H1 (cell line): ENCODE data around the gene SERTAD2. TPM values are rescaled to one million over a fixed set of nuclear protein-coding genes. Genes with fewer than 3 reads are reported as not detected.

ENCODE experiments used
- CTCF ChIA-PET: fragments of 300-600 bp; sonication (Branson Sonifier 250); formaldehyde crosslinking; loops from one replicate; lab custom pipeline; 2021; ENCODE audit not compliant: partially characterized antibody; lab: Charles Lee
- POLR2A ChIA-PET: fragments of 300-600 bp; sonication (Branson Sonifier 250); formaldehyde crosslinking; loops from one replicate; lab custom pipeline; 2021; ENCODE audit warnings: inconsistent platforms; ENCODE audit not compliant: partially characterized antibody; lab: Charles Lee
- DNase-seq, 2 experiments: peaks; one replicate each; pipeline versions ENCODE4 v3.0.0 to v3.0.0-alpha.2; 2010 to 2022; ENCODE audit warnings: low spot score in 2 of 2, low read depth in 1 of 2, mixed read lengths in 1 of 2
- FAIRE-seq: peaks from 2 replicates; lab custom pipeline; 2011; peaks lifted over from hg19 to GRCh38; lab: Jason Lieb, UNC
- H2AFZ ChIP-seq: 2 replicates; pipeline ENCODE4 v1.8.1; 2012; ENCODE audit warnings: low read length, inconsistent platforms
- H2AK5ac ChIP-seq: 2 replicates; pipeline ENCODE4 v1.6.1; 2013; ENCODE audit warnings: low read depth, low read length
- H2BK120ac ChIP-seq: replicated peaks from 2 replicates; pipeline ENCODE3; 2013; ENCODE audit warnings: low read depth, low read length, inconsistent platforms
- H2BK12ac ChIP-seq: 2 replicates; pipeline ENCODE4 v1.6.1; 2013; ENCODE audit warnings: low read depth, low read length
- H2BK15ac ChIP-seq: 2 replicates; pipeline ENCODE4 v1.6.1; 2013; ENCODE audit warnings: low read length
- H2BK20ac ChIP-seq: 2 replicates; pipeline ENCODE4 v1.6.1; 2013; ENCODE audit warnings: low read length
- H2BK5ac ChIP-seq: 2 replicates; pipeline ENCODE4 v1.6.1; 2013; ENCODE audit warnings: low read depth, low read length
- H3K14ac ChIP-seq: 2 replicates; pipeline ENCODE4 v1.6.1; 2013; ENCODE audit warnings: inconsistent platforms; ENCODE audit not compliant: insufficient read length
- H3K18ac ChIP-seq: 2 replicates; pipeline ENCODE4 v1.6.1; 2013; ENCODE audit warnings: low read length; ENCODE audit errors: extremely low read depth
- H3K23ac ChIP-seq: 2 replicates; pipeline ENCODE4 v1.6.1; 2013; ENCODE audit warnings: inconsistent platforms; ENCODE audit not compliant: insufficient read length
- H3K23me2 ChIP-seq: 2 replicates; pipeline ENCODE4 v1.6.1; 2013; ENCODE audit warnings: low read depth, low read length
- H3K27ac ChIP-seq: 2 replicates; pipeline ENCODE4 v1.6.1; 2011; ENCODE audit warnings: low read depth, low read length, inconsistent platforms
- H3K27me3 ChIP-seq, 4 experiments: replicated peaks in 1 of 4; 1 replicate in 1 of 4; 2 replicates in 3 of 4; pipeline versions ENCODE4 v1.6.1 to v1.8.1; 2011 to 2013; ENCODE audit warnings: low read length in 3 of 4, mild to moderate bottlenecking in 3 of 4, inconsistent platforms in 2 of 4, mixed read lengths in 2 of 4, moderate library complexity in 1 of 4; ENCODE audit not compliant: control insufficient read depth in 3 of 4, insufficient read depth in 3 of 4; ENCODE audit errors: extremely low read depth in 1 of 4
- H3K36me3 ChIP-seq, 4 experiments: 2 replicates each; pipeline versions ENCODE4 v1.6.1 to v1.8.1; 2011 to 2013; ENCODE audit warnings: mild to moderate bottlenecking in 4 of 4, low read length in 3 of 4, moderate library complexity in 2 of 4, control low read depth in 1 of 4, inconsistent platforms in 1 of 4; ENCODE audit not compliant: insufficient read depth in 4 of 4, control insufficient read depth in 2 of 4
- H3K4ac ChIP-seq: replicated peaks from 2 replicates; pipeline ENCODE3; 2013; ENCODE audit warnings: low read length, low read depth, mixed read lengths, inconsistent platforms; ENCODE audit not compliant: insufficient read length
- H3K4me1 ChIP-seq, 4 experiments: replicated peaks in 1 of 4; 1 replicate in 1 of 4; 2 replicates in 3 of 4; pipeline versions ENCODE4 v1.6.1 to v1.8.1; 2011 to 2013; ENCODE audit warnings: low read length in 3 of 4, inconsistent platforms in 2 of 4, mixed read lengths in 1 of 4; ENCODE audit not compliant: insufficient read depth in 4 of 4, control insufficient read depth in 3 of 4
- H3K4me2 ChIP-seq, 2 experiments: 2 replicates each; pipeline versions ENCODE4 v1.6.1 to v1.8.1; 2011 to 2013; ENCODE audit warnings: low read depth in 2 of 2, low read length in 2 of 2, control low read depth in 1 of 2, inconsistent platforms in 1 of 2, mild to moderate bottlenecking in 1 of 2; ENCODE audit not compliant: insufficient read depth in 1 of 2
- H3K4me3 ChIP-seq, 4 experiments: fragments of 200-600, 300-600 bp in 1 of 4; sonication (generic), shearing (Covaris generic), sonication (Bioruptor Twin) in 1 of 4; 2 replicates each; pipeline versions ENCODE4 v1.5.1 to v1.8.1; 2011 to 2016; ENCODE audit warnings: low read length in 4 of 4, low read depth in 3 of 4, control low read depth in 2 of 4, inconsistent platforms in 2 of 4, mild to moderate bottlenecking in 2 of 4, mixed read lengths in 1 of 4, moderate library complexity in 1 of 4; ENCODE audit not compliant: insufficient read depth in 2 of 4; ENCODE audit errors: extremely low read depth in 1 of 4
- H3K56ac ChIP-seq: replicated peaks from 2 replicates; pipeline ENCODE3; 2013; ENCODE audit warnings: low read depth, mild to moderate bottlenecking, mixed read lengths, low read length, inconsistent platforms; ENCODE audit not compliant: insufficient read length
- H3K79me1 ChIP-seq: 2 replicates; pipeline ENCODE4 v1.6.1; 2013; ENCODE audit warnings: low read depth, low read length, control low read depth
- H3K79me2 ChIP-seq, 2 experiments: 2 replicates each; pipeline versions ENCODE4 v1.6.1 to v1.8.1; 2012 to 2013; ENCODE audit warnings: low read length in 2 of 2, mild to moderate bottlenecking in 2 of 2, inconsistent platforms in 1 of 2; ENCODE audit not compliant: insufficient read depth in 2 of 2, control insufficient read depth in 1 of 2
- H3K9ac ChIP-seq, 4 experiments: replicated peaks in 1 of 4; 1 replicate in 1 of 4; 2 replicates in 3 of 4; pipeline versions ENCODE4 v1.6.1 to v1.8.1; 2011 to 2013; ENCODE audit warnings: low read depth in 3 of 4, low read length in 3 of 4, control low read depth in 2 of 4, mild to moderate bottlenecking in 2 of 4, moderate library complexity in 2 of 4, inconsistent platforms in 1 of 4; ENCODE audit errors: extremely low read depth in 1 of 4
- H3K9me3 ChIP-seq, 2 experiments: 2 replicates each; pipeline versions ENCODE4 v1.6.1 to v1.8.1; 2012 to 2013; ENCODE audit warnings: mild to moderate bottlenecking in 2 of 2, moderate library complexity in 2 of 2, control low read depth in 1 of 2, inconsistent platforms in 1 of 2, low read depth in 1 of 2, low read length in 1 of 2, mixed read lengths in 1 of 2; ENCODE audit not compliant: insufficient read depth in 2 of 2
- H4K20me1 ChIP-seq, 2 experiments: replicated peaks in 1 of 2; 2 replicates each; pipeline versions ENCODE3 to v1.8.1; 2011 to 2013; ENCODE audit warnings: inconsistent platforms in 2 of 2, low read length in 2 of 2, mild to moderate bottlenecking in 1 of 2; ENCODE audit not compliant: insufficient read depth in 2 of 2, control insufficient read depth in 1 of 2
- H4K5ac ChIP-seq: 2 replicates; pipeline ENCODE4 v1.6.1; 2013; ENCODE audit warnings: low read length, low read depth, mixed read lengths, inconsistent platforms; ENCODE audit not compliant: insufficient read length
- H4K8ac ChIP-seq: 2 replicates; pipeline ENCODE4 v1.8.0; 2013; ENCODE audit warnings: mild to moderate bottlenecking, moderate library complexity, low read length, inconsistent platforms; ENCODE audit not compliant: insufficient read depth; ENCODE audit errors: extremely low read depth
- H4K91ac ChIP-seq: replicated peaks from 2 replicates; pipeline ENCODE3; 2013; ENCODE audit warnings: low read length, mixed read lengths, inconsistent platforms; ENCODE audit not compliant: insufficient read length
- POLR2AphosphoS5 ChIP-seq: IDR thresholded peaks from 2 replicates; pipeline ENCODE4 v1.6.1; 2011; ENCODE audit warnings: low read depth, low read length
- SAP30 ChIP-seq: fragments of 300-600 bp; sonication (generic); IDR thresholded peaks from 2 replicates; pipeline ENCODE4 v1.7.1; 2012; ENCODE audit warnings: low read length, moderate library complexity, mild to moderate bottlenecking, inconsistent platforms; ENCODE audit not compliant: insufficient read depth, insufficient replicate concordance
- SIRT6 ChIP-seq: IDR thresholded peaks from one replicate; pipeline ENCODE4 v1.7.1; 2012; ENCODE audit warnings: low read length, inconsistent platforms
- WGBS, 2 experiments: shearing (Covaris generic) in 1 of 2; methylation state at CpG; one replicate each; pipeline versions ENCODE4 v1.1.6 to v1.1.7; 2013 to 2015; ENCODE audit warnings: low lambda C conversion rate in 2 of 2, mixed read lengths in 2 of 2, inconsistent platforms in 1 of 2, low coverage in 1 of 2, missing lambda C conversion rate in 1 of 2; ENCODE audit not compliant: insufficient replicate concordance in 2 of 2, insufficient coverage in 1 of 2, insufficient read length in 1 of 2; ENCODE audit errors: extremely low coverage in 1 of 2, missing lambda C conversion rate in 1 of 2; 5-methylcytosine and 5-hydroxymethylcytosine counted together
- polyA plus RNA-seq, 7 experiments: library from polyadenylated mRNA; depleted of rRNA in 3 of 7; stranded (reverse) in 5 of 7; unstranded in 2 of 7; fragments of >200 nt in 5 of 7; fragments of 200-250 nt in 2 of 7; gene quantifications; 1 replicate in 5 of 7; 2 replicates in 1 of 7; 4 replicates in 1 of 7; pipeline versions ENCODE4 v1.2.1 to v1.2.3, GENCODE V29; 2011 to 2013; ENCODE audit warnings: missing spikeins in 2 of 7, mixed read lengths in 2 of 7
- total RNA-seq: library from RNA; stranded (reverse); fragmentation: NEBNext Ultra II Directional; extraction: Animal tissue kit (Norgen Biotek cat#: 25700); gene quantifications from 2 replicates; pipeline ENCODE4 v1.2.1, GENCODE V29; 2021

The SERTAD2 gene
- total and polyA plus RNA-seq, 2 of the 8 experiments (the other 6 are each of a cell fraction or from before 2014, with no cell fraction given): 2.9 to 4.5 TPM

DNA sequence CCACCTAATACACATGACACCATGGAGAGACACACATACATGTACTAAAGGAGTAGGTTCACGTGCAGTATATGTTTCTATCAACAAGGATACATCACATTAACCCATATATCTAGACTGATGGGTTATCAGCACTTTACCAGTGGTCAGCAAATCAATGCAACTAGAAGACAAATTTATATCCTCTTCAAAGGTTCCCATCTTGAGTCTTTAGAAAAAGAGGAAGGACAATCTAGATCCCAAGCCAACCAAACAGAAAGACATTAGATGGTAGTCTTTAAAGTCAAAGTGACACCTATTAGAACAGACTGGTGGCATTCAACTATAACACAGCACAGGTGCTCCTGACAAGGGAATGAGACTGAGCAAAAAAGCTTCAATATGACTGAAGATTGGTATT, 13.8 kb upstream of the SERTAD2 start:
- TF ChIP-seq POLR2AphosphoS5: no peak
- TF ChIP-seq SAP30: no peak
- TF ChIP-seq SIRT6: no peak
- Histone ChIP-seq H3K56ac (no peak overlapping the region), H3K4me2 (no peak overlapping the region), H3K18ac (no peak overlapping the region), H3K4ac (no peak overlapping the region), H3K79me2 (no peaks in the 10 kb centered on the region), H3K4me1 (peaks cover 0 to 8% (median 3%) of the 10 kb centered on the region in 4 experiments; a peak in 4 of 7 replicates), H3K4me3 (no peak overlapping the region), H3K27me3 (peaks cover 0 to 4% (median under 1%) of the 10 kb centered on the region in 4 experiments; a peak in 2 of 7 replicates), H4K91ac (no peak overlapping the region), H2AFZ (no peak overlapping the region), H3K27ac (no peak overlapping the region), H3K23ac (no peak overlapping the region), H2BK15ac (no peak overlapping the region), H3K9ac (no peak overlapping the region), H3K36me3 (no peaks in the 10 kb centered on the region), H3K14ac (no peak overlapping the region), H2BK120ac (no peak overlapping the region), H2BK20ac (no peak overlapping the region), H4K20me1 (no peaks in the 10 kb centered on the region), H3K23me2 (no peaks in the 10 kb centered on the region), H3K9me3 (no peaks in the 10 kb centered on the region), H2BK5ac (no peak overlapping the region), H4K5ac (no peak overlapping the region), H2BK12ac (no peak overlapping the region), H4K8ac (no peak overlapping the region), H2AK5ac (no peak overlapping the region), H3K79me1 (no peaks in the 10 kb centered on the region)
- FAIRE-seq (no peak), DNase-seq (no peak)
- ChIA-PET POLR2A (interaction anchor here (2.0 kb wide), 1 partner anchor 12 kb away, joined by 6 read pairs; no protein-coding TSS in a partner anchor), CTCF (interaction anchor here (0.6 to 2.7 kb wide), 2 partner anchors 11 to 81 kb away, joined by 5 to 9 read pairs; no protein-coding TSS in a partner anchor)
- WGBS, 2 experiments: 86% methylated on average over 1 of the region's 1 CpG; no CpG with 5 or more reads in 1 of the 2 experiments
